Stimulated activated CD8-positive, alpha-beta memory T cell treated with anti-CD3 and anti-CD28 coated beads, Interleukin-7, amount 100 ng/mL, for 48 hours (primary cell): ENCODE measurements around the gene AGPS.
"Not testable (repeated sequence)": the region's sequence is repeated elsewhere in the genome, so short reads cannot be mapped to it uniquely, and the experiment has no call there.

Source experiments
- DNase-seq, 2 donors: peaks; one replicate each; pipeline ENCODE4 v3.0.0-alpha.2; 2020; ENCODE audit warnings: low read depth in 1 of 2; ENCODE audit errors: extremely low read depth in 1 of 2

Gene AGPS

GRCh38 chr2:177466337-177467195 lies 74.0 kb downstream of the AGPS start:
- DNase-seq, result no peak

- DNase-seq, result no peak
Observed at GRCh38 chr2:177467646-177468045, 75.1 kb downstream of the AGPS start.

GRCh38 chr2:177471990-177472389 lies 79.4 kb downstream of the AGPS start:
- DNase-seq, result no peak

GRCh38 chr2:177474301-177474700 lies 81.7 kb downstream of the AGPS start:
- DNase-seq, result no peak

GRCh38 chr2:177474998-177475397 lies 82.4 kb downstream of the AGPS start:
- no peak for DNase-seq

GRCh38 chr2:177476897-177477296 lies 84.3 kb downstream of the AGPS start:
- DNase-seq, result no peak

- no peak for DNase-seq
Observed at GRCh38 chr2:177478029-177478428, 85.5 kb downstream of the AGPS start.

- DNase-seq, result no peak
Observed at GRCh38 chr2:177478907-177479306, 86.3 kb downstream of the AGPS start.

GRCh38 chr2:177482195-177482594 lies 89.6 kb downstream of the AGPS start:
- DNase-seq, result no peak

GRCh38 chr2:177483531-177483930 lies 91.0 kb downstream of the AGPS start:
- no peak for DNase-seq

GRCh38 chr2:177484180-177484795 lies 91.7 kb downstream of the AGPS start:
- no peak for DNase-seq

- not testable (repeated sequence) for DNase-seq
Observed at GRCh38 chr2:177485657-177486056, 93.1 kb downstream of the AGPS start.

- no peak for DNase-seq
Observed at GRCh38 chr2:177489719-177490301, 97.2 kb downstream of the AGPS start.

- DNase-seq, result no peak
Observed at GRCh38 chr2:177495945-177496344, 103.4 kb downstream of the AGPS start.

- DNase-seq, result no peak
Observed at GRCh38 chr2:177496921-177497320, 104.3 kb downstream of the AGPS start.

GRCh38 chr2:177501186-177501585 lies 108.6 kb downstream of the AGPS start:
- DNase-seq, result no peak

- DNase-seq, result no peak
Observed at GRCh38 chr2:177506505-177506904, 113.9 kb downstream of the AGPS start.

- DNase-seq, result no peak
Observed at GRCh38 chr2:177506998-177507397, 114.4 kb downstream of the AGPS start.

- DNase-seq, result no peak
Observed at GRCh38 chr2:177516824-177517544, 124.4 kb downstream of the AGPS start.

GRCh38 chr2:177518754-177519153 lies 126.2 kb downstream of the AGPS start:
- DNase-seq, result no peak

- no peak for DNase-seq
Observed at GRCh38 chr2:177519534-177520115, 127.1 kb downstream of the AGPS start.
